Measurements from ENCODE around the gene ATIC.

Gene ATIC

DNA sequence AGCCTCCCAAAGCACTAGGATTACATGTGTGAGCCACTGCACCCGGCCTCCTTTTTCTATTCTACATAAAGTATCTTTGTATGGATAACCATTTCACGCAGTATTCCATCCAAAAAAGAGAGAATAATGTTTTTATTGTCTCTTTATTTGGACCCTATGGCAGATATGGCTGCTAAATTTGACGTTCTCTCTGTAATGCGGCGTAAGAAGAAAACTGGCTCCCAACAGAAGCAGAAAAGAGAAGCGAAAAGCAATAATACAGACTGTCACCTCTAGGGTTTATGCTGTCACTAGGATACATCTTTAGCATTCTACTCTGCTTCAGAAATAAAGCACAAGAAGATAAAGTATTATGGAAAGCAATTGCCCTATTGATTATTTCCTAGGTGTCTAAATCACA is 68.1 kb downstream of the ATIC start:
- H3K27me3 ChIP-seq (ENCODE audit: control insufficient read depth, insufficient read depth, low read length): no peaks in the 10 kb centered on the region
- H3K36me3 ChIP-seq (ENCODE audit: control insufficient read depth, insufficient read depth, low read length): no peaks in the 10 kb centered on the region
- H3K9me3 ChIP-seq (ENCODE audit: control insufficient read depth, low read length): no peaks in the 10 kb centered on the region
- H3K4me1 ChIP-seq: no peaks in the 10 kb centered on the region
- H3K79me2 ChIP-seq: no peaks in the 10 kb centered on the region
- H3K4me2 ChIP-seq (ENCODE audit: low read length): no peak overlapping the region
- TF ChIP-seq CTCF (IDR thresholded peaks at IDR 0.05): no peak
- no peak overlapping the region for H2AFZ ChIP-seq
- no peak overlapping the region for H3K27ac ChIP-seq
- no peak overlapping the region for H3K4me3 ChIP-seq (ENCODE audit: low read depth, low read length)
- no peak overlapping the region for H3K9ac ChIP-seq

DNA sequence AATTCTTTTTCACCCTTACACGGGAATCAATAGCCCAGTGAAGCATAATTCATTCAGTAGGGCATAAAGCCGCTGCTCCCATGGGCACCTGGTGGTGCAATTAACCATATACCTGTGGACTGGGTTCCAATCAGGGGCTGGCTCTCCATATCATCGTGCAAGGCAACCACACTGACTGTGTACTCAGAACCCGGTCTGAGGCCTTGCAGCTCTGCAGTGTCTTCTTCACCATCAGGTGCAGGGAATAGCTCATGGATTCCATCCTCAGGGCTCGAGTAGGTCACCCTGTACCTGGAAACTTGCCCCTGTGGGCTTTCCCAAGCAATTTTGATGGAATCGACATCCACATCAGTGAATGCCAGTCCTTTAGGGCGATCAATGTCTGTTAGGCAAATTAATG is 68.8 kb downstream of the ATIC start:
- Histone ChIP-seq H3K9ac (no peak overlapping the region), H3K4me1 (no peaks in the 10 kb centered on the region), H3K4me3 (ENCODE audit: low read depth, low read length) (no peak overlapping the region), H3K36me3 (ENCODE audit: control insufficient read depth, insufficient read depth, low read length) (no peaks in the 10 kb centered on the region), H3K27ac (no peak overlapping the region), H3K79me2 (no peaks in the 10 kb centered on the region), H3K9me3 (ENCODE audit: control insufficient read depth, low read length) (no peaks in the 10 kb centered on the region), H2AFZ (no peak overlapping the region), H3K4me2 (ENCODE audit: low read length) (no peak overlapping the region), H3K27me3 (ENCODE audit: control insufficient read depth, insufficient read depth, low read length) (no peaks in the 10 kb centered on the region)
- no peak for TF ChIP-seq CTCF (IDR thresholded peaks at IDR 0.05)

- H3K4me2 ChIP-seq (ENCODE audit: low read length): no peak overlapping the region
- no peak overlapping the region for H3K4me3 ChIP-seq (ENCODE audit: low read depth, low read length)
- H3K4me1 ChIP-seq: no peaks in the 10 kb centered on the region
- no peaks in the 10 kb centered on the region for H3K79me2 ChIP-seq
- no peak overlapping the region for H2AFZ ChIP-seq
- no peaks in the 10 kb centered on the region for H3K9me3 ChIP-seq (ENCODE audit: control insufficient read depth, low read length)
- no peaks in the 10 kb centered on the region for H3K36me3 ChIP-seq (ENCODE audit: control insufficient read depth, insufficient read depth, low read length)
- H3K9ac ChIP-seq: no peak overlapping the region
- no peaks in the 10 kb centered on the region for H3K27me3 ChIP-seq (ENCODE audit: control insufficient read depth, insufficient read depth, low read length)
- no peak overlapping the region for H3K27ac ChIP-seq
- no peak for TF ChIP-seq CTCF (IDR thresholded peaks at IDR 0.05)
These were observed 70.2 kb downstream of the ATIC start for GRCh38 chr2:215382011-215382410.

DNA sequence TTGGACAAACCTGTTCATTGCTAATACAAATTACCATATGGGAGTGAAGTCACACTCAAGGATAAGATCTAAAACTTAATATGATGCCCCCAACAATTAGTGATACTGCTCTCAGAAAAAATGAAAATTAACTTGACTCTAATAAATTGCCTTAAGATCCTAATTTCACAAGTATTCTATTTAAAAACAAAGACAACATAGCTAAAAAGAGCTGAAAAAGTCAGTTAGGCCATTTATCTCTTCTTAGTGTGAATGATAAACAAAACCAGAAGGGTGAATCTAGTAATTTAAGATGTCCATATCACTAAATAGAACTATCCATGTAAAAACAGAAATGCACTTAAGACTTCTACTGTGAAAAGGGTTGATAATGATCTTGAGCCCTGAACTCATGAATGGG is 70.6 kb downstream of the ATIC start:
- no peaks in the 10 kb centered on the region for H3K79me2 ChIP-seq
- no peaks in the 10 kb centered on the region for H3K9me3 ChIP-seq (ENCODE audit: control insufficient read depth, low read length)
- H3K4me1 ChIP-seq: no peaks in the 10 kb centered on the region
- TF ChIP-seq CTCF (IDR thresholded peaks at IDR 0.05): no peak
- no peak overlapping the region for H3K4me2 ChIP-seq (ENCODE audit: low read length)
- no peaks in the 10 kb centered on the region for H3K36me3 ChIP-seq (ENCODE audit: control insufficient read depth, insufficient read depth, low read length)
- no peak overlapping the region for H2AFZ ChIP-seq
- H3K9ac ChIP-seq: no peak overlapping the region
- no peak overlapping the region for H3K4me3 ChIP-seq (ENCODE audit: low read depth, low read length)
- no peaks in the 10 kb centered on the region for H3K27me3 ChIP-seq (ENCODE audit: control insufficient read depth, insufficient read depth, low read length)
- H3K27ac ChIP-seq: no peak overlapping the region

DNA sequence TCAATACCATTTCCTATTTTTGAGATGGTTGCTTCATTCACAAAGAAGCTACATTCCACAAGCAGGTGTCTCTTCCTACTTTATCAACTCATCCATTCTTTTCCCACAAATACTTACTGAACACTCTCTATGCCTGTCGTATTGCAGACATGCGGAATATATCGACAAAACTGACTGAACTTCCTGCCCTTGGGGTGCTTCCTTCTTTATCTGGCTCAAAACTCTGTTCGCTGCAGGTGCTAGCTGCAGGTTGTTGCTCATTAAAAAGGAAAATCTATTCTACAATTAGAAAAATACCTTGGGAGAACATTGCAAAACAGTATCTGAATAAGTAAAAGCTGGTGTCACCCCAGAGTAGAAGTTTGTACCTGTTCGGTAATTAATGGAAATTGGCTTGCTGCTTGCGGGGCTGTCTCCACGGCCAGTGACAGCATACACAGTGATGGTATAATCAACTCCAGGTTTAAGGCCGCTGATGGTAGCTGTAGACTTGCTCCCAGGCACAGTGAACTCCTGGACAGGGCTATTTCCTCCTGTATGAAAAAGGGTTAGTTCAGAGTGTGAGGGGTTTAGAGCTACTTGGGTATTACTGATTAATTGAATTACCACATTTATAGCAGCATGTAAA is 71.9 kb downstream of the ATIC start:
- Histone ChIP-seq H3K4me3 (ENCODE audit: low read depth, low read length) (no peak overlapping the region), H3K36me3 (ENCODE audit: control insufficient read depth, insufficient read depth, low read length) (no peaks in the 10 kb centered on the region), H3K4me2 (ENCODE audit: low read length) (no peak overlapping the region), H3K9me3 (ENCODE audit: control insufficient read depth, low read length) (no peaks in the 10 kb centered on the region), H3K27ac (no peak overlapping the region), H3K4me1 (no peaks in the 10 kb centered on the region), H3K9ac (no peak overlapping the region), H3K27me3 (ENCODE audit: control insufficient read depth, insufficient read depth, low read length) (no peaks in the 10 kb centered on the region), H3K79me2 (no peaks in the 10 kb centered on the region), H2AFZ (no peak overlapping the region)
- no peak for TF ChIP-seq CTCF (IDR thresholded peaks at IDR 0.05)
